VCaP (cell line): ENCODE data around the gene LIPC.
A peak's percentile ranks its signal among the peaks of the same experiment; 100 is the strongest.

Experiments used
- H3K27ac ChIP-seq: fragments of 450-650 bp; 2 replicates; pipeline ENCODE4 v1.5.1; 2017
- CTCF ChIP-seq: fragments of 450-650 bp; conservative IDR thresholded peaks from 2 replicates; pipeline ENCODE4 v1.5.1; 2017; ENCODE audit warnings: mild to moderate bottlenecking, moderate library complexity

The LIPC gene

GRCh38 chr15:58423831-58424608, 7.8 kb upstream of the LIPC start:
- no peak for TF ChIP-seq CTCF
- H3K27ac ChIP-seq, result peak overlapping the region; percentile 80

DNA sequence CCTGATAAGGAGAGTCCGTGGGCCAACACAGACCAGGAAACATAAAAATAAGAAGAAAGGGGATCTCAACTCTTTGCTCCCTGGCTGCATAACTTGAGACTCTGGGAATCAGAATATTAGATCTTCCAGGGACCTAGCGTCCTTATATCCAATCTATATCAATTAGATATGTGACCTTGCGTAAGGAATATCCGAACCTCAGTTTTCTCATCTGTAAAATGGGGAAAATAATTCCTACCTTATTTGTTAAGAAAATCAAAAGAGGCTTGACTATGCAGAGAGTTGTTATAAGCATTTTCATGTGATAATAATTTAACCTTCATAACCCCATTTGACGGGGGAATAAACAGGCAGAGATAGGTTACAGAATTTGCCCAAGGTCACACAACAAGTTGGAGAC, 7.1 kb upstream of the LIPC start:
- peak overlapping the region; percentile 80 for H3K27ac ChIP-seq
- no peak for TF ChIP-seq CTCF

DNA sequence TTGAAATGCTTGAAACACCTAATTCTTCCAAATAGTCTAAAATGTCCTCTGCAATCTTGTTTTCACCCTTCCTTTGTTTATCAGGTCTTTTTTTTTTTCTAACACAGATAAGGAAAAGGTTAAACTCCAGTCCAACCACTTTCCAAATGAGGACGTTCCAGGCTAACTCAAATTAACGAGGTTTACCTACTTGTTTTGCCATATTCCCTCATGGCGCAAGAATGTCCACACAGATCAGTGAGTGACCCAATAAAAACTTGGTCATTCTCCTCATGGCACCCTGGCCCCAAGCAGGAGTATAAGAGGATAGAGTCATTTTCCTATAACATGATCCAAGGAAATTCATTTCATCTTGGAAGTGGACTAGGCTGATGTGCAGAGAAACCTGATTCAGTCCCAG, 6.6 kb upstream of the LIPC start:
- H3K27ac ChIP-seq, result peak overlapping the region; percentile 80
- TF ChIP-seq CTCF, result no peak

DNA sequence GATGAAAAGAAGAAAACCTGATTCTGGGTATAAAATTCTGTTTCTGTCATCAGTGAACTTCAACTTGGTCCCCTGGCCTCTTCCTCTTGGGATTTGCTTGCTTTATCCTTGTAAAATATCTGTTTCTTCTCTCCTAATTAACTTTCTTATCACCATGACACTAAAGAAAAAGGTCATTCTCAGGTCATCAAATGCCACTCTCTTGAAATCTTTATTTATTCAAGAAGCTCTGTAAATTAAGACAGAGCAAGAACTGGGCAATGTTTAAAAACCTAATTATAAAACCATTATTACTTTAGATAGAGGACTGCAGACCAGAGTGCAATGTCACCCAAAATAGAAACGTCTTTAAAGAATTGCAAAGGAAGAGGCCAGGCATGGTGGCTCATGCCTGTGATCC, 6.0 kb upstream of the LIPC start:
- TF ChIP-seq CTCF, result no peak
- H3K27ac ChIP-seq, result peak overlapping the region; percentile 80

GRCh38 chr15:58426501-58426900, 5.3 kb upstream of the LIPC start:
- peak overlapping the region; percentile 80 for H3K27ac ChIP-seq
- no peak for TF ChIP-seq CTCF

DNA sequence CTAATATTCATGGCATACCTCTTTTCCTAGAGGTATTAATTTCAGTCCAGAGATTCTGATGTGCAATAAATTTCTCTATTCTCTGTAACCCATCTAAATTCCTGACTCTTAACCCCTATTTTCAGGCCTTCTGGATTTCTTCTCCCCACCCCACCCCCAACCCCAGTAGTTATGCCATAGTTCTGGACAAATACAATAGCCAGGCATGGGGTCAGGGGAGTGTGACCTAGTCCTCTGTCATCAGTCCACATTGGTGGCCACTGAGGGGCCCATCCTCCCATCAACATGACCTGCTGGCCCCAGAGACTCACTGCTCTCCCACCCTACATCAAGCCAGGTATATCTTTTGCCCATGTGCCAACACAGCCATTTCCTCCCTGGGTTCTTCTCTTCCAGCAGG, 3.8 kb upstream of the LIPC start:
- H3K27ac ChIP-seq, result no peak overlapping the region; the same call in 1 of the 2 replicates
- no peak for TF ChIP-seq CTCF

DNA sequence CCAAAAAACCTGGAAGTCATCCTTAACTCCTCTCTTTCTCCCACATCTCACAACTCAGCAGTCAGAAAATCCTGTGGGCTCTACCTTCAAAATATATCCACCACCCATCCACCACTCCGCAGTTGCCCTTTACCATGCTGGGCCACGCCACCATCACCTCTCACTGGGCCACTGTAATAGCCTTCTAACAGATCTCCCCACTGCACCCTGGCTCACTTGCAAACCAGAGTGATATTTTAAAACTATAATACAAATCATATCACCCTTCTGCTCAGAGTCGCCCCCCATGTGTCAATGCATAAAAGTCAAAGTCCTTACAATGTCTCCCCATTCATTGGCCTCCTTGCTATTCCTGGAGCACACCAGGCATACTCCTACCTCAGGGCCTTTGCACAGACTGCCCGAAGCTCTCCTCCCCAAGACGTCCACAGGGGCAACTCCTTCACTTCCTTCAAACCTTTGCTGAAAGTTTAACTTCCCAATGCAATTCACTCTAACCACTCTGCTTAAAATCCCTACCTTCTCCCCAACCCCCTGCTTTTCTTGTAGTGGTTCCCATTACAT, 1.5 kb upstream of the LIPC start:
- TF ChIP-seq CTCF, result no peak

More for the DNA sequence above, 1.5 kb upstream of the LIPC start:
- no peak overlapping the region for H3K27ac ChIP-seq
